ENCODE measurements around the gene ATG7.

The ATG7 gene

DNA sequence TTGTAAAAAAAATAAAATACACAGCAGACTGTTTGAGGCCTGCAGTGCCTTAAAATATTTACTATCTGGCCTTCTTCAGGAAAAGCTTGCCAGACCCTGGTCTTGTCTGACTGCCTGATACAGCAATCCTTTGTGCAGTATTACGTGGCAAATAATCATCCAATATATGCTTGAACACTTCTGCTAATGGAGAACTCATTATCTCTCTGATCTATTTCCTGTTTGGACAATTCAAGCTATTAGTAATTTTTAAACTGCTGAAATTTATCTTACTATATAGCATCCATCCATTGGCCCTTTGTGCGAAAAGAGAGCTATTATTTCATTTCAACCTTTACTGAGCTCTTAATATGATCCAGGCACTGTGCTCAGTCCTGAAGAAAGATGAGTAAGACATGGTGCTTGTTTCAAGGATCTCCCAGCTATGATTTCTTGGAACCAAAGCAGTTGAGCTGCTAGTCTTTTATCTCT lies 15.9 kb downstream of the ATG7 start:
- peak overlapping the region; percentile 54 for H3K27ac ChIP-seq

GRCh38 chr3:11288786-11289637 lies 16.8 kb downstream of the ATG7 start:
- no peak for TF ChIP-seq CTCF (conservative IDR thresholded peaks at IDR 0.05)

More for the DNA sequence above, 15.9 kb downstream of the ATG7 start:
- no peak for TF ChIP-seq CTCF (conservative IDR thresholded peaks at IDR 0.05)

DNA sequence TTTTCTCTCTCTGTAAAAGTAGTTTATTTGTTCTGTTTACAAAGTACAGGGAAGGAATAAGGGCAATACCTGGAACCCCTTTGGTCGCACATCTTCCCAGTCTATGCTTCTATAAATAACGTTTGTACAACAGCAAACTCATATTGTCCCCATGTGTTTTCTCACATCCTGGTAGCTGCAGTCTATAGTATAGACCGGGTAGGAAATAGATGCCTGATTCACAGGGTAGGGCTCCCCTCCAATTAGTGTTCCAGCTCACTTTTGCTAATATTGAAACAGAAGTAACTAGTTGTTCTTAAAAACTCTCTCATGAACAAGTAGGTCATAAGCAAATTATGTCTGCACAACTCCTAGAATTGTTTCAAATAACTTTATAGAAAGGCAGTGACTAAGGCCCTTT lies 17.7 kb downstream of the ATG7 start:
- no peak overlapping the region for H3K27ac ChIP-seq
- no peak for TF ChIP-seq CTCF (conservative IDR thresholded peaks at IDR 0.05)

More at GRCh38 chr3:11288786-11289637, 16.8 kb downstream of the ATG7 start:
- no peak overlapping the region for H3K27ac ChIP-seq

- H3K27ac ChIP-seq = no peak overlapping the region
- TF ChIP-seq CTCF (conservative IDR thresholded peaks at IDR 0.05) = no peak
These were observed 18.8 kb downstream of the ATG7 start for GRCh38 chr3:11290743-11291680.

GRCh38 chr3:11291808-11292207 lies 19.6 kb downstream of the ATG7 start:
- no peak overlapping the region for H3K27ac ChIP-seq

GRCh38 chr3:11297126-11297525 lies 24.9 kb downstream of the ATG7 start:
- no peak for TF ChIP-seq CTCF (conservative IDR thresholded peaks at IDR 0.05)
- H3K27ac ChIP-seq = no peak overlapping the region

More at GRCh38 chr3:11291808-11292207, 19.6 kb downstream of the ATG7 start:
- TF ChIP-seq CTCF (conservative IDR thresholded peaks at IDR 0.05) = no peak

DNA sequence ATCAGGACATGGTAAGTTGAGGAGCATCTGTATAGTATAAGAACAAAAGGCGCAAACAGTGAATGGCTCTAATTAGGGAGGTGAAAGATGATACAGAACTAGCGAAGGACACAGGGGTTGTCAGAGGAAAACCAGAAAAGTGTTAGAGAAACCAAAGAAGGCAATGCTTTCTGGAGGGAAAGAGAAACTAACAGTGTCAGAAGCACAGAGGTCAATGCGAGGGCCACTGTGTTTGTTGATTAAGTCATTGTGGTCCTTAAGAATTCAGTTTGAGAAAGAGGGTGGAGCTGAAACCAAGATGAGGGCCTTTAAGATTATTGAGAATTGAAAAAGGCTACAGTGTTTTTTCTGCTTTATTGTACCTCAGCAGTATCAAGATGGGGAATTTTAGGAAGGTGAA lies 28.8 kb downstream of the ATG7 start:
- TF ChIP-seq CTCF (conservative IDR thresholded peaks at IDR 0.05) = no peak
- no peak overlapping the region for H3K27ac ChIP-seq

Measured in VCaP (cell line).